Measurements from ENCODE around the gene GPR156.
"Not testable (repeated sequence)": the region's sequence is repeated elsewhere in the genome, so short reads cannot be mapped to it uniquely, and the experiment has no call there.

GPR156 gene

DNA sequence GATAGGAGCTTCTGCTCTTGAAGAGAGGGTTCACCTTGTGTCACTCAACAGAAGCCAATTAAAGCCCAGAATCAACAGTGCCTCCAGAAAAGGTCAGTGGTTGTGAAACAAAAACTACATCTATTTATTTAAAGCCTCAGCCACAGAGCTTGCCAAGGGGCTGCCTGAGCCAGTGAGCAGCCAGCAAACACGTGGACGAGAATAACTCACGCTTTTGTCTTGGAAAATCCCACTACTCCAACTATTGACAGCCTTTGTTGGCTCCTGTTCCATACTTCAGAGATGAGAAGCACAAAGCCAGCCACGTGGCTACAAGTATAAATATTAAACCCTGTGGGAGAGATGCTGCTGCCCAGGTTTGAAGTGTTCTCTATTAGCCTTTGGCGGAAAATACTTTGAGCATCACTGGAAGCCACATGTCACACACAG is 10.3 kb downstream of the GPR156 start:
- no peak for DNase-seq (ENCODE audit: low read depth)

- no peak for DNase-seq (ENCODE audit: low read depth)
Observed at GRCh38 chr3:120272286-120272685, 12.7 kb downstream of the GPR156 start.

- no peak for DNase-seq (ENCODE audit: low read depth)
Observed at GRCh38 chr3:120265989-120266388, 19.0 kb downstream of the GPR156 start.

DNA sequence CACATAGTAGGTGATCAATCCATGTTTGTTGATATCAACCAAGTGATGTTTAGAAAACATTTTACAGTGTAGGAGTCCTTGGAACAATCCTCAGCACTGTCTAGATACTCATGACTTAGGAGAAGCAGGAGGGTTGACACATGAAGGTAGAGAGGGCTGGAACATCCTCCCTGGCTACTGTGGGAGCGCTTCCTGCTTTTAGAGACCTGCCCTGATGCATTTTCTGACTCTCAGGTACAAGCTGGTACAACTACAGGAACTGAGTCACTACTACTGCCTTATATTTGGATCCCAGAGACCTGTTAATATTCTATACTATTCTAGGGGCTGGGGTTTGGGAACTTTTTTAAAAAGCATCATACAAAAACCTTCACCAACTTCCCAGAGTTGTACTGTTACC is 20.1 kb downstream of the GPR156 start:
- DNase-seq (ENCODE audit: low read depth): no peak

DNA sequence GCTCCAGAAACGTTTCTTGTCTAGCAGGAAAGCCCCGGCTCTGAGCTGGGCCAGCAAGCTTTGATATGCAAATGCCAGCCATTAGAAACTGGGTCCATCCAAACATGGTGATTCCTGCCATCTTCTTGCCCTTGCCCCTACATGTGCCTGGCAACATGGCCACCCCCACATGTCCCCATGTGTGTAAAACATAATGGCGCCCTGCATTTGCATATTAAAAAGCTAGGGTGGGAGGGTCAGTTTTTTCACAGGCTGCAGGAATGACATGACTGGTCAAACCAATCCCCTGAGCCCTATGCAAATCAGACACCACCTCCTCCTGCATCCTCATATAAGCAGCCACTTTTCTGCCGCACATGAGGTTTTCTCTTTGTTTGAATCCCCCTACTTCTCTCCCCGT is 21.2 kb downstream of the GPR156 start:
- no peak for DNase-seq (ENCODE audit: low read depth)

- DNase-seq (ENCODE audit: low read depth): no peak
Observed at GRCh38 chr3:120258009-120258408, 27.0 kb downstream of the GPR156 start.

- no peak for DNase-seq (ENCODE audit: low read depth)
Observed at GRCh38 chr3:120245386-120245785, 39.6 kb downstream of the GPR156 start.

- no peak for DNase-seq (ENCODE audit: low read depth)
Observed at GRCh38 chr3:120244834-120245225, 40.2 kb downstream of the GPR156 start.

GRCh38 chr3:120239644-120240043 is 45.4 kb downstream of the GPR156 start:
- DNase-seq (ENCODE audit: low read depth): no peak

GRCh38 chr3:120227710-120228347 is 57.2 kb downstream of the GPR156 start:
- DNase-seq (ENCODE audit: low read depth): no peak

- no peak for DNase-seq (ENCODE audit: low read depth)
Observed at GRCh38 chr3:120224237-120224636, 60.8 kb downstream of the GPR156 start.

DNA sequence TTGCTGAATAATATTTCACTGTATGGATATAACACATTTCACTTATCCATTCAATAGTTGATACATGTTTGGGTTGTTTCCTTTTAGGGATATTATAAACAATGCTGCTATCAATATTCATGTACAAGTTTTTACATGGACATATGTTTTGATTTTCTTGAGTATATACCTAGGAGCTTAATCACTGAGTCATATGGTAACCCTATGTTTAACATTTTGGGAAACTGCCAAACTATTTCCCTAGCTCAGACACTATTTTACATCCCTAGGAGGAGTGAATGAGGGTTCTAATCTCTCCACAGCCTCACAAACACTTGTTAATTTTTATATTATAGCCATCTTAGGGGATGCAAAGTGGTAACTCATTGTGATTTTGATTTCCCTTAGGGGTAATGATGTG is 66.0 kb downstream of the GPR156 start:
- peak; percentile 24 for DNase-seq (ENCODE audit: low read depth)

DNA sequence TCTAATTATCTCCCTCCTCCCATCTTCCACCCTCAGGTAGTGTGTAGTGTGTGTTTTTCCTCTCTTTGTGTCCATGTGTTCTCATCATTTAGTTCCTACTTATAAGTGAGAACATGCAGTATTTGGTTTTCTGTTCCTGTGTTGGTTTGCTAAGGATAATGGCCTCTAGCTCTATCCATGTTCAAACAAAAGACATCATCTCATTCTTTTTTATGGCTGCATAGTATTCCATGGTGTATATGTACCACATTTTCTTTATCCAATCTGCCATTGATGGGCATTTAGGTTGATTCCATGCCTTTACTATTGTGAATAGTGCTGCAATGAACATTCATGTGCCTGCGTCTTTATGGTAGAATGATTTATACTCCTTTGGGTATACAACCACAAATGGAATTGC is 68.4 kb downstream of the GPR156 start:
- not testable (repeated sequence) for DNase-seq (ENCODE audit: low read depth)

- no peak for DNase-seq (ENCODE audit: low read depth)
Observed at GRCh38 chr3:120214176-120214575, 70.8 kb downstream of the GPR156 start.

DNA sequence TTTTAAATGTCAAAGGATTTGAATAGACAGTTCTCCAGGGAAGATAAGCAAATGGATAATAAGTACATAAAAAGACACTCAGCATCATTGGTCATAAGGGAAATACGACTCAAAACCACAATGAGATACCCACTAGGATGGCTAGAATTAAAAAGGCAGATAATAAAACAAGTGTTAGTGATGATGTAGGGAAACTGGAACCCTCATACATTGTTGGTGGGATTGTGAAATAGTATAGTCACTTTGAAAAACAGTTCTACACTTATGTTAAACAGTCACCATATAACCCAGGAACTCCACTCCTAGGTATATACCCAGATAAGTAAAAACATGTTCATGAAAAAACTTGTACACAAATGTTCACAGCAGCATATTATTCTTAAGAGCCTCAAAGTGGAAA is 72.5 kb downstream of the GPR156 start:
- no peak for DNase-seq (ENCODE audit: low read depth)

DNA sequence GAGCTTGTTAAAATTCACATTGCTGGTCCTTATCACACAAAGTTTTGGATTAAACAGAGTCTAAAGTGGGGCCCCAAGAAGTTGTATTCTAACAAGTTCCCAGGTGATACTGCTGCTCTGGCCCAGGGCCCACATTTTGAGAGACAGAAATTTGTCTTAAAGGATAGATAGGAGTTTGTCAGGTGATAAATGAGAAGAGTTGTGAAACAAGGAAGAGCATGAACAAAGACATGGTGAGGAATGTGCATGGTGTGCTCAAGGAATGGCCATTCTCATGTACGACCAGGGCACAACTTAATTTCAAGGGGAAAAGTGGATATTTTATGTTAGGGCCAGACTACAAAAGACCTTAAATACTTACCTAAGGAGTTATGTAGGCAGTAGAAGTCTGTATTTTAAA is 75.6 kb downstream of the GPR156 start:
- no peak for DNase-seq (ENCODE audit: low read depth)

DNA sequence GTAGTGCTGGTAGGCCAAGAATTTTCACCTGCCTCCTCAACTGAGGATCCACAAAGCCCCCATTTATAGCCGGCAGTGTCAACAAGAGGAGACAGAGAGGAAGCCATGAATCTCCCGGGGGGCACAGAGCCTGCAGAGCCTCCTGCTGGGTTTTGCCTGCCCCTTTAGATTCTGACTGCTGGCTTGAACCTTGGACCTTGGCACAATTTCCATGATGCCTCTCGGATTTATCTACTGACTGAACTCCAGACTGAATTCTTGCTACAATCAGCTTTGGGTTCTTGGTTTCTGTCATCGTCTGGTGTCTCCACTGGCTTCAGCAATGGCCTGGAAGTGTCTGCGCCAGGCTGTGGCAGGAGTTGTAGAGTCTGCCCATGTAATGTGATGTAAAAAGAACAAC is 80.7 kb downstream of the GPR156 start:
- DNase-seq (ENCODE audit: low read depth): no peak

GRCh38 chr3:120203621-120204020 is 81.4 kb downstream of the GPR156 start:
- no peak for DNase-seq (ENCODE audit: low read depth)

DNA sequence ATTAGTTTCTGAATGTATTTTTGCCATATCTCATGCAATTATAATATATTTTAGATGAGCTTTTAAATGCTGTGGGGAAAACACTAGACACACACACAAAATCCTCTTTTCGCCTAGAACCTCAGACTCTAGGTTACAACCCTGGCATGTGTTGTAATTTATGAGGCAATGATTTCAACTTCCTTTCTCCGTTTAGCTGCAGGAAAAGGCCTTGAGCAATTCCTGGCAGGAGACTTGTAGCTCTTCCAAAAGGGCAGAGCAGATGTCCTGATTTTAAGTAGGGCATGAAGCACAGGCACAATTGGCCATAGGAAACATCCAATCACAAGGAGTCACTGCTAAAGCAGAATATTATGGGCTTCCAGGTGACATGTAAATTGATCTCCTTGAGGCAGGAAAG is 82.0 kb downstream of the GPR156 start:
- DNase-seq (ENCODE audit: low read depth): peak; percentile 68

GRCh38 chr3:120202363-120202762 is 82.7 kb downstream of the GPR156 start:
- no peak for DNase-seq (ENCODE audit: low read depth)

GRCh38 chr3:120200493-120201235 is 84.4 kb downstream of the GPR156 start:
- DNase-seq (ENCODE audit: low read depth): no peak

DNA sequence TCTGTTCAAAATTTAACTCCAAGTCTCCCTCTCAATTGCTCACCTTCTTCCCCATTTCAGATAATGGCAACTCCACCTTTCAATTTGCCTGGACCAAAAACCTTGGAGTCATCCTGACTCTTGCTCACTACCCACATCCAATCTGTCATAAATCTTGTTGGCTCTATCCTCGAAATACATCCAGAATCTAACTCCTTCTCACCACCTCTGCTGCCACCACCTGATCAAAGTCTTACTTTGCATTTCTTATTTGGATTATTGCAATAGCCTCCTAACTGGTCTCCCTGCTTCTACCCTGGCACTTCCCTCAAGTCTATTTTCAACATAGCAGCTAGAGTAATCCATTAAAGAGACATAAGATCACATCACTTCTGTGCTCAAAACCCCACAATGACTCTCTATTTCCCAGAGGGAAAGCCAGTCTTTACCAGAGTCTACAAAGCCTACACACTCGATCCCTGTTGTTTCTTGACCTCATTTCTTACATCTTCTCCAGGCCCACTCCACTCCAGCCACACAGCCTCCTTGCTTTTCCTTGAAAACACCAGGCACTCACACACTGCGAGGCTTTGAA is 86.6 kb downstream of the GPR156 start:
- DNase-seq (ENCODE audit: low read depth): peak; percentile 38

- DNase-seq (ENCODE audit: low read depth): no peak
Observed at GRCh38 chr3:120196812-120197211, 88.2 kb downstream of the GPR156 start.

- no peak for DNase-seq (ENCODE audit: low read depth)
Observed at GRCh38 chr3:120196333-120196732, 88.7 kb downstream of the GPR156 start.
